NB4 (cell line): ENCODE measurements around the gene GALNT2.

ENCODE experiments used
- DNase-seq: peaks from one replicate; pipeline ENCODE4 v3.0.0; 2010; ENCODE audit warnings: low read depth
- H3K4me3 ChIP-seq: one replicate; pipeline ENCODE4 v1.5.1; 2011; ENCODE audit warnings: mild to moderate bottlenecking, low read depth, low read length, moderate library complexity
- CTCF ChIP-seq: IDR thresholded peaks from one replicate; pipeline ENCODE4 v1.5.1; 2012; ENCODE audit warnings: low read depth, low read length
- MYC ChIP-seq: IDR thresholded peaks from 2 replicates; pipeline ENCODE4 v1.6.1; 2011; ENCODE audit warnings: low read depth, low read length
- POLR2A ChIP-seq: IDR thresholded peaks from 2 replicates; pipeline ENCODE4 v1.6.1; 2011; ENCODE audit warnings: mild to moderate bottlenecking; ENCODE audit not compliant: insufficient read length; ENCODE audit errors: extremely low read depth
- TF ChIP-seq, protein P1 (sequence below): IDR thresholded peaks from 2 replicates; pipeline ENCODE4 v1.6.1; 2011; ENCODE audit warnings: low read depth, low read length

Gene GALNT2

DNA sequence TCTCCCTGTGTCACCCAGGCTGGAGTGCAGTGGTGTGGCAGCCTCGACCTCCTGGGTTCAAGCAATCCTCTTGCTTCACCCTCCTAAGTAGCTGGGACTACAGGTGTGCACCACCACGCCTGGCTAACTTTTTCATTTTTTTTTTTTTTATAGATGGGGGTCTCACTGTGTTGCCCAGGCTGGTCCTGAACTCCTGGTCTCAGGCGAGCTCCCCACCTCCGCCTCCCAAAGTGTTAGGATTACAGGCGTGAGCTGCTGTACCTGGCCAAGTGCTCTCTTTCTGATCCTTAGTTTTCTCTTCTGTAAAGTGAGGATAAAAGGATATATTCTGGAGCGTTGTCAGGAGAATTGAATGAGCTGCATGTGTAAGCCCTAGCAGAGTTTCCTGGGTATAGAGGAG lies 68.7 kb downstream of the GALNT2 start:
- TF ChIP-seq, protein P1, sequence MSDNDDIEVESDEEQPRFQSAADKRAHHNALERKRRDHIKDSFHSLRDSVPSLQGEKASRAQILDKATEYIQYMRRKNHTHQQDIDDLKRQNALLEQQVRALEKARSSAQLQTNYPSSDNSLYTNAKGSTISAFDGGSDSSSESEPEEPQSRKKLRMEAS: no peak
- DNase-seq: no peak
- no peak overlapping the region for H3K4me3 ChIP-seq

- no peak overlapping the region for H3K4me3 ChIP-seq
- TF ChIP-seq, protein P1: no peak
- TF ChIP-seq MYC: no peak
- no peak for TF ChIP-seq CTCF
- TF ChIP-seq POLR2A: no peak
- no peak for DNase-seq
These were observed 69.7 kb downstream of the GALNT2 start for GRCh38 chr1:230136453-230137336.

DNA sequence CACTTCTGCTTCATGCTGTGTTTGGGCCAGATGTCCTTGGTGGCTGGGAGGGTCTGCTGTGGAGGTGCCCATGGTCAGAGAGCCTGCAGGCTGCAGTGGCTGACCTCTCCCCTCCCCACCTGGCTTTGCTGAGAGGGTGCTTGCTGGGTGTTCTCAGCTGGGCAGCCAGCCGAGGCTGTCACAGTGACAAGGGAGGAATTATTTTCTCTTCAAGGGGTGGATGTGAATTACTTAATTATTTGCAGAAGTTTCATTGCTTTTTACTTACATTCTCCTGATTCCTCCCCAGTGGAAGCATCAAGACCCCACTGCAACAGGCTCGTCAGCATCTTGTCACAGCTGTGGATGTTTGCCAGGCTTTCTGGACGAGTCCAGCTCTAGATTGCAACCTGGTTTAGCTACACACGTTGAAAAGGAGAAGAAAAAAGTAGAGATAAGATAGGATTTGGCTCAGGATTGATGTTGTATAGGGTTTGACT lies 70.3 kb downstream of the GALNT2 start:
- no peak overlapping the region for H3K4me3 ChIP-seq
- TF ChIP-seq, protein P1: no peak
- DNase-seq: no peak

GRCh38 chr1:230138561-230139239 lies 71.7 kb downstream of the GALNT2 start:
- H3K4me3 ChIP-seq: no peak overlapping the region
- TF ChIP-seq POLR2A (no peak), MYC (no peak), CTCF (no peak)
- TF ChIP-seq, protein P1: no peak
- DNase-seq: no peak

GRCh38 chr1:230139315-230139714 lies 72.3 kb downstream of the GALNT2 start:
- H3K4me3 ChIP-seq: no peak overlapping the region
- no peak for TF ChIP-seq POLR2A
- TF ChIP-seq, protein P1: no peak
- TF ChIP-seq CTCF: no peak
- TF ChIP-seq MYC: no peak
- DNase-seq: no peak

DNA sequence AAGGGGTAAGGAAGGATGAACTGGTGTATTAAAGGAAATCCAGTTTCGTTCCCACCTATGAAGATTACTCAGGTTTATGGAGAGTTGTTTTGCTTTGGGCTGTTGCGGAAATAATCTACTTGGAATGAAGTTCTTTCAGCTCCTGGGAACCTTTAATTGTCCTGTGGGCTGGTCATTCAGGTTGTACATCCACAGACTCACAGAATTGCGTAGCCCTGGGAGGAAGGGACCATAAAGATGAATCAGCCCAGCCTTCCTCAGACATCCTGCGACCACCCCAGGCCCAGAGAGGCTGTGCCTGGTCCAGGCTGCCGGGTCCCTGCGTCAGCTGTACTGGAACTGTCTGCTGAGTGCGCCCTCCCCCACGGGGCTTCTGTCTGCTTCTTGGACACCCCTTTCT lies 72.7 kb downstream of the GALNT2 start:
- no peak for DNase-seq
- TF ChIP-seq CTCF: no peak
- TF ChIP-seq, protein P1: no peak
- TF ChIP-seq MYC: no peak
- no peak for TF ChIP-seq POLR2A
- no peak overlapping the region for H3K4me3 ChIP-seq
